ENCODE data around the gene GLOD5. TPM values are rescaled to one million over a fixed set of nuclear protein-coding genes. Genes with fewer than 3 reads are reported as not detected.

GLOD5 gene
- total and polyA plus RNA-seq, 4 experiments from 2014 or later: not detected

GRCh38 chrX:48737213-48737938 lies 24.2 kb upstream of the GLOD5 start:
- H3K27ac Mint-ChIP-seq: peak overlapping the region; percentile 89 to 98 (median 96)
- H3K36me3 Mint-ChIP-seq: no peaks in the 10 kb centered on the region
- H3K4me1 ChIP-seq (ENCODE audit: insufficient read depth, low read length): peaks cover 20% of the 10 kb centered on the region
- peaks cover 0 to 2% (median 0%) of the 10 kb centered on the region in 8 donors for H3K9me3 Mint-ChIP-seq
- H3K4me3 Mint-ChIP-seq: peak overlapping the region; percentile 81 to 94 (median 90)
- peak; percentile 85 to 93 (median 93) for DNase-seq
- H3K27ac ChIP-seq (ENCODE audit: low read depth, low read length): peak overlapping the region; percentile 68
- peaks cover 9 to 27% (median 17%) of the 10 kb centered on the region in 4 donors for H3K4me1 Mint-ChIP-seq
- CTCF ChIA-PET (ENCODE audit: partially characterized antibody): interaction anchor here (1.0 to 1.9 kb wide), 5 partner anchors 24 to 302 kb away, joined by 3 to 9 read pairs (median 3); no protein-coding TSS in a partner anchor
- no peaks in the 10 kb centered on the region for H3K27me3 ChIP-seq (ENCODE audit: insufficient read depth, low read length)
- POLR2A ChIA-PET (ENCODE audit: partially characterized antibody): interaction anchor here (0.6 to 3.6 kb wide), 31 partner anchors 8 to 1608 kb away, joined by 3 to 82 read pairs (median 7); partner anchors contain the start of genes GRIPAP1, HDAC6, OTUD5 and PIM2
- H3K9me3 ChIP-seq (ENCODE audit: control insufficient read depth in 1 of 2, low read length in 2 of 2): no peaks in the 10 kb centered on the region
- H3K36me3 ChIP-seq (ENCODE audit: insufficient read depth, low read length): no peaks in the 10 kb centered on the region
- H3K4me3 ChIP-seq (ENCODE audit: low read length in 2 of 2): peak overlapping the region; percentile 69 to 73
- H3K27me3 Mint-ChIP-seq: no peaks in the 10 kb centered on the region
- intact Hi-C loops (cut with micrococcal nuclease): loop anchor here (1.0 to 2.0 kb wide), 6 partner anchors 24 to 89 kb away; partner anchors contain the start of genes SUV39H1 and WAS

- Histone ChIP-seq H3K9me3 (ENCODE audit: control insufficient read depth in 1 of 2, low read length in 2 of 2) (no peaks in the 10 kb centered on the region), H3K27me3 (ENCODE audit: insufficient read depth, low read length) (no peaks in the 10 kb centered on the region), H3K4me3 (ENCODE audit: low read length in 2 of 2) (peak overlapping the region; percentile 69 to 73), H3K4me1 (ENCODE audit: insufficient read depth, low read length) (peaks cover 20% of the 10 kb centered on the region), H3K36me3 (ENCODE audit: insufficient read depth, low read length) (no peaks in the 10 kb centered on the region), H3K27ac (ENCODE audit: low read depth, low read length) (peak overlapping the region; percentile 68)
- POLR2A ChIA-PET (ENCODE audit: partially characterized antibody): interaction anchor here (0.6 to 3.6 kb wide), 26 partner anchors 9 to 1191 kb away, joined by 3 to 82 read pairs (median 7); partner anchors contain the start of genes HDAC6, OTUD5, PIM2 and PQBP1
- peaks cover 0 to 2% (median 0%) of the 10 kb centered on the region in 8 donors for H3K9me3 Mint-ChIP-seq
- CTCF ChIA-PET (ENCODE audit: partially characterized antibody): interaction anchor here (1.3 to 1.9 kb wide), 3 partner anchors 26 to 301 kb away, joined by 3 to 9 read pairs (median 3); no protein-coding TSS in a partner anchor
- no peak for DNase-seq
- intact Hi-C loops (cut with micrococcal nuclease): loop anchor here (1.0 to 2.0 kb wide), 6 partner anchors 25 to 89 kb away; partner anchors contain the start of genes SUV39H1 and WAS
- H3K36me3 Mint-ChIP-seq: no peaks in the 10 kb centered on the region
- H3K4me3 Mint-ChIP-seq: peak overlapping the region; percentile 81 to 94 (median 90)
- peaks cover 9 to 27% (median 17%) of the 10 kb centered on the region in 4 donors for H3K4me1 Mint-ChIP-seq
- no peaks in the 10 kb centered on the region for H3K27me3 Mint-ChIP-seq
- H3K27ac Mint-ChIP-seq: peak overlapping the region; percentile 89 to 98 (median 96)
Measured at GRCh38 chrX:48737940-48738339, 23.6 kb upstream of the GLOD5 start.

- Histone ChIP-seq H3K4me1 (ENCODE audit: insufficient read depth, low read length) (peaks cover 11% of the 10 kb centered on the region), H3K27ac (ENCODE audit: low read depth, low read length) (no peak overlapping the region), H3K4me3 (ENCODE audit: low read length in 2 of 2) (no peak overlapping the region), H3K9me3 (ENCODE audit: control insufficient read depth in 1 of 2, low read length in 2 of 2) (no peaks in the 10 kb centered on the region), H3K27me3 (ENCODE audit: insufficient read depth, low read length) (no peaks in the 10 kb centered on the region), H3K36me3 (ENCODE audit: insufficient read depth, low read length) (no peaks in the 10 kb centered on the region)
- no peaks in the 10 kb centered on the region for H3K9me3 Mint-ChIP-seq
- POLR2A ChIA-PET (ENCODE audit: partially characterized antibody): no interaction called here
- peaks cover 4 to 14% (median 10%) of the 10 kb centered on the region in 4 donors for H3K4me1 Mint-ChIP-seq
- H3K36me3 Mint-ChIP-seq: no peaks in the 10 kb centered on the region
- no peak for DNase-seq
- no peak overlapping the region for H3K27ac Mint-ChIP-seq
- no peaks in the 10 kb centered on the region for H3K27me3 Mint-ChIP-seq
- CTCF ChIA-PET (ENCODE audit: partially characterized antibody): no interaction called here
- no peak overlapping the region for H3K4me3 Mint-ChIP-seq
- intact Hi-C loops (cut with micrococcal nuclease): no loop called here
Measured at GRCh38 chrX:48741834-48742233, 19.7 kb upstream of the GLOD5 start.

DNA sequence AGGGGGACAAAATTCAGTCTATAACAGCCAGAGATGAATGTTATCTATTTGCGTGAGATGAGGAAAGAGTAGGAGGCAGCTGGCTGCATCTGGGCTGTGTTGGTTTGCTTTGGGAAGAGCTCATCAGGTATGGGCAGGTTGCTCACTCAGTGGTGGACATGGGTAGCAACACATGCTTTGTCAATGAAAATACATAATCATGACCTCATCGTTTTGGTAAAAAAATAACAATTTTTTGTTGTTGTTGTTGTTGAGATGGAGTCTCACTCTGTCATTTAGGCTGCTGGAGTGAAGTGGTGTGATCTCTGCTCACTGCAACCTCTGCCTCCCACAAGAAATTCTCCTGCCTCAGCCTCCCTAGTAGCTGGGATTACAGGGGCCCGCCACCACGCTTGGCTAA lies 16.3 kb upstream of the GLOD5 start:
- no peaks in the 10 kb centered on the region for H3K36me3 ChIP-seq (ENCODE audit: insufficient read depth, low read length)
- H3K27me3 ChIP-seq (ENCODE audit: insufficient read depth, low read length): no peaks in the 10 kb centered on the region
- no peaks in the 10 kb centered on the region for H3K36me3 Mint-ChIP-seq
- DNase-seq: no peak
- no peaks in the 10 kb centered on the region for H3K4me1 Mint-ChIP-seq
- H3K4me3 ChIP-seq (ENCODE audit: low read length in 2 of 2): no peak overlapping the region
- intact Hi-C loops (cut with micrococcal nuclease): no loop called here
- ChIA-PET POLR2A (ENCODE audit: partially characterized antibody) (no interaction called here), CTCF (ENCODE audit: partially characterized antibody) (no interaction called here)
- H3K27ac Mint-ChIP-seq: peak overlapping the region in 1 of 7 donors; percentile 25
- H3K9me3 Mint-ChIP-seq: no peaks in the 10 kb centered on the region
- no peaks in the 10 kb centered on the region for H3K4me1 ChIP-seq (ENCODE audit: insufficient read depth, low read length)
- H3K9me3 ChIP-seq (ENCODE audit: control insufficient read depth in 1 of 2, low read length in 2 of 2): no peaks in the 10 kb centered on the region
- H3K27ac ChIP-seq (ENCODE audit: low read depth, low read length): no peak overlapping the region
- no peak overlapping the region for H3K4me3 Mint-ChIP-seq
- no peaks in the 10 kb centered on the region for H3K27me3 Mint-ChIP-seq

- Histone ChIP-seq H3K9me3 (ENCODE audit: control insufficient read depth in 1 of 2, low read length in 2 of 2) (no peaks in the 10 kb centered on the region), H3K27ac (ENCODE audit: low read depth, low read length) (no peak overlapping the region), H3K4me1 (ENCODE audit: insufficient read depth, low read length) (no peaks in the 10 kb centered on the region), H3K4me3 (ENCODE audit: low read length in 2 of 2) (no peak overlapping the region), H3K27me3 (ENCODE audit: insufficient read depth, low read length) (no peaks in the 10 kb centered on the region), H3K36me3 (ENCODE audit: insufficient read depth, low read length) (no peaks in the 10 kb centered on the region)
- peaks cover 0 to 3% (median 0%) of the 10 kb centered on the region in 4 donors for H3K4me1 Mint-ChIP-seq
- intact Hi-C loops (cut with micrococcal nuclease): no loop called here
- H3K36me3 Mint-ChIP-seq: no peaks in the 10 kb centered on the region
- ChIA-PET CTCF (ENCODE audit: partially characterized antibody) (no interaction called here), POLR2A (ENCODE audit: partially characterized antibody) (no interaction called here)
- H3K9me3 Mint-ChIP-seq: no peaks in the 10 kb centered on the region
- no peaks in the 10 kb centered on the region for H3K27me3 Mint-ChIP-seq
- DNase-seq: no peak
- no peak overlapping the region for H3K4me3 Mint-ChIP-seq
- H3K27ac Mint-ChIP-seq: no peak overlapping the region
Measured at GRCh38 chrX:48747415-48748016, 14.0 kb upstream of the GLOD5 start.

DNA sequence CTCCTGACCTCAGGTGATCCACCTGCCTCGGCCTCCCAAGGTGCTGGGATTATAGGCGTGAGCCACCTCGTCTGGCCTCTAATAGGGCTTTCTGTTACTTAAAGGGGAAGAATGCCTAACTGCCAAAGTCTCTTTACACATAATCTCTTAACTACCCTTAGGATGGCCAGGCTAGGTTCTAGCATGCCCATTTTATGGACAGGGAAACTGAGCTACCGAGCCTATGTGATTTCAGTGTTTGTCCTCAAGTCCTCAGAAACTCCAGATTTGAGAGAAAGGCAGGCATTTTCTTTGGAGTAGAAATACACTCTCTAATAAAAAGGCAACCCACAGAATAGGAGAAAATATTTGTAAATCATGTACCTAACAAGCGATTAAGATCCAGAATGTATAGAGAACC lies 12.4 kb upstream of the GLOD5 start:
- no peak overlapping the region for H3K4me3 Mint-ChIP-seq
- H3K27me3 ChIP-seq (ENCODE audit: insufficient read depth, low read length): no peaks in the 10 kb centered on the region
- H3K9me3 Mint-ChIP-seq: no peaks in the 10 kb centered on the region
- ChIA-PET POLR2A (ENCODE audit: partially characterized antibody) (no interaction called here), CTCF (ENCODE audit: partially characterized antibody) (no interaction called here)
- no peaks in the 10 kb centered on the region for H3K36me3 ChIP-seq (ENCODE audit: insufficient read depth, low read length)
- H3K9me3 ChIP-seq (ENCODE audit: control insufficient read depth in 1 of 2, low read length in 2 of 2): no peaks in the 10 kb centered on the region
- no peak for DNase-seq
- no peaks in the 10 kb centered on the region for H3K27me3 Mint-ChIP-seq
- H3K4me3 ChIP-seq (ENCODE audit: low read length in 2 of 2): no peak overlapping the region
- no peaks in the 10 kb centered on the region for H3K4me1 ChIP-seq (ENCODE audit: insufficient read depth, low read length)
- H3K27ac ChIP-seq (ENCODE audit: low read depth, low read length): no peak overlapping the region
- intact Hi-C loops (cut with micrococcal nuclease): no loop called here
- no peak overlapping the region for H3K27ac Mint-ChIP-seq
- H3K4me1 Mint-ChIP-seq: peaks cover 0 to 3% (median 0%) of the 10 kb centered on the region in 4 donors
- H3K36me3 Mint-ChIP-seq: no peaks in the 10 kb centered on the region

GRCh38 chrX:48751343-48751742 lies 10.2 kb upstream of the GLOD5 start:
- POLR2A ChIA-PET (ENCODE audit: partially characterized antibody): no interaction called here
- Histone ChIP-seq H3K27me3 (ENCODE audit: insufficient read depth, low read length) (no peaks in the 10 kb centered on the region), H3K4me1 (ENCODE audit: insufficient read depth, low read length) (no peaks in the 10 kb centered on the region), H3K36me3 (ENCODE audit: insufficient read depth, low read length) (no peaks in the 10 kb centered on the region), H3K27ac (ENCODE audit: low read depth, low read length) (no peak overlapping the region), H3K4me3 (ENCODE audit: low read length in 2 of 2) (no peak overlapping the region), H3K9me3 (ENCODE audit: control insufficient read depth in 1 of 2, low read length in 2 of 2) (no peaks in the 10 kb centered on the region)
- DNase-seq: no peak
- peaks cover 0 to 3% (median 0%) of the 10 kb centered on the region in 4 donors for H3K4me1 Mint-ChIP-seq
- intact Hi-C loops (cut with micrococcal nuclease): no loop called here
- H3K9me3 Mint-ChIP-seq: no peaks in the 10 kb centered on the region
- no peaks in the 10 kb centered on the region for H3K27me3 Mint-ChIP-seq
- peak overlapping the region in 1 of 7 donors; percentile 46 for H3K27ac Mint-ChIP-seq
- no peak overlapping the region for H3K4me3 Mint-ChIP-seq
- CTCF ChIA-PET (ENCODE audit: partially characterized antibody): interaction anchor here (0.9 kb wide), 1 partner anchor 103 kb away, joined by 3 read pairs; no protein-coding TSS in a partner anchor
- H3K36me3 Mint-ChIP-seq: no peaks in the 10 kb centered on the region

Data from CD4-positive, alpha-beta memory T cell (primary cell).